IPS-18a (cell line): ENCODE measurements around the gene TMEM141.
A peak's percentile ranks its signal among the peaks of the same experiment; 100 is the strongest.
"Not testable (repeated sequence)": the region's sequence is repeated elsewhere in the genome, so short reads cannot be mapped to it uniquely, and the experiment has no call there.

Experiments
- H3K27ac ChIP-seq: one replicate; pipeline ENCODE4 v1.5.1; 2013; ENCODE audit warnings: low read length
- H3K27me3 ChIP-seq: one replicate; pipeline ENCODE4 v1.6.1; 2013; ENCODE audit warnings: mild to moderate bottlenecking, low read length; ENCODE audit not compliant: control insufficient read depth, insufficient read depth
- H3K36me3 ChIP-seq: one replicate; pipeline ENCODE4 v1.6.1; 2013; ENCODE audit warnings: low read depth, low read length; ENCODE audit not compliant: control insufficient read depth
- H3K4me1 ChIP-seq: one replicate; pipeline ENCODE4 v1.6.1; 2013; ENCODE audit warnings: low read depth, low read length; ENCODE audit not compliant: control insufficient read depth
- H3K4me3 ChIP-seq: one replicate; pipeline ENCODE4 v1.5.1; 2013; ENCODE audit warnings: low read length
- H3K9ac ChIP-seq: one replicate; pipeline ENCODE4 v1.6.1; 2013; ENCODE audit warnings: mild to moderate bottlenecking, low read length, moderate library complexity
- H3K9me3 ChIP-seq: one replicate; pipeline ENCODE4 v1.6.1; 2013; ENCODE audit warnings: low read depth, low read length; ENCODE audit not compliant: control insufficient read depth

Gene TMEM141

DNA sequence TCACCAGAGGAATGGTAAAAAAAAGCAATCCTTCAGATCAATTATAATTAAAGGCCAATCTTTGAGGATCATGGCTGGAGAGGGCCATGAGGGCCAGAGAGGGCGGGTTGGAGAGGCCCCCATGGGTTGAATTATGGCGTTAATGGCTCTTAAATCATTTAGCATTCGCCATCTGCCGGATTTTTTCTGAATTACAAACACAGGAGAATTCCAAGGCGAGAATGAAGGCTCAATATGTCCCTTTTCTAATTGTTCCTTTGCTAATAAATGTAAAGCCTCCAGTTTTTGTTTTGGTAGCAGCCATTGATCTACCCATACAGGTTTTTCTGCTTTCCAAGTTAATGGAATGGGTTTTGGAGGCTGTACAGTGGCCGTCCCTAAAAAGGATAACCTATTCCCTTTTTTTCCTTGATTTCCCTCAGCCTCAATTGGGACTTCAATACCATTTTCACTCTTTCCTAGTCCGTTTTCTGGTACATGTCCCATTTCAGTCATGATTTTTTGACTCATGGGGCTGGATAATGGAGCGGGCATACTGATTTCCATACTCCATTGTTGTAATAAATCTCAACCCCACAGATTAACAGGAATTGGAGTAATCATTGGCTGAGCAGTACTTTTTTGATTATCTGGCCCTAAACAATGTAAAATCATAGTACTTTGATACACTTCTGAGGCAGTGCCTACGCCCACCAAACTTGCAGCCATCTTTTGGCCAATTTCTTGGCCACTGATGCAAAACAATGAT lies 6.7 kb upstream of the TMEM141 start:
- Histone ChIP-seq H3K9ac (no peak overlapping the region), H3K27ac (no peak overlapping the region), H3K4me3 (no peak overlapping the region), H3K9me3 (no peaks in the 10 kb centered on the region), H3K4me1 (no peaks in the 10 kb centered on the region), H3K36me3 (no peaks in the 10 kb centered on the region), H3K27me3 (no peaks in the 10 kb centered on the region)

- H3K4me1 ChIP-seq, result no peaks in the 10 kb centered on the region
- no peaks in the 10 kb centered on the region for H3K9me3 ChIP-seq
- no peak overlapping the region for H3K27ac ChIP-seq
- H3K36me3 ChIP-seq, result no peaks in the 10 kb centered on the region
- H3K4me3 ChIP-seq, result no peak overlapping the region
- H3K9ac ChIP-seq, result no peak overlapping the region
- no peaks in the 10 kb centered on the region for H3K27me3 ChIP-seq
Measured at GRCh38 chr9:136784997-136785361, 6.2 kb upstream of the TMEM141 start.

DNA sequence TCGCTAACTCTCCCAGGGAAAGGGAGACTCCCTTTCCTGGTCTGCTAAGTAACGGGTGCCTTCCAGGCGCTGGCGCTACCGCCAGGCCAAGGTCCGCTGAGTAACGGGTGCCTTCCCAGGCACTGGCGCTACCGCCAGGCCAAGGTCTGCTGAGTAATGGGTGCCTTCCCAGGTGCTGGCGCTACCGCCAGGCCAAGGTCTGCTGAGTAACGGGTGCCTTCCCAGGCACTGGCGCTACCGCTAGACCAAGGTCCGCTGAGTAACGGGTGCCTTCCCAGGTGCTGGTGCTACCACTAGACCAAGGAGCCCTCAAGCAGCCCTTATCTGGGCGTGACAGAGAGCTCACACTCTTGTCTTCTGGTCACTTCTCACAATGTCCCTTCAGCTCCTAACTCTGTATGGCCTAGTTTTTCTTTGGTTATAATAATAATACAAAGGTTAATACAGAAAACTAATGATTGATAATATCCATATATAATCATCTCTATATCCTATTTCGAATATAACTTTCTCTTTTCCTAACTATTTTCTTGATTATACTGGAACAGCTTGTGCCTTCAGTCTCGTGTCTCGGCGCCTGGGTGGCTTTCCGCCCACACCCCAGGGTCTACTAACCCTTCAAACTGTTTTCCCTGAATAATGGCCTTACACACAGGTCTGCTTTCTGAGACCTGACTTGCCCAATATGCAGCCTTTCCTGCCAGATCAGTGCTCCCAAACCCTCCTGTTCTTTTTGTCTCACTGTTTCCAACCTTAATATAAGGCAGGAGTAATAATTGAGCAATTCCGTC lies 5.4 kb upstream of the TMEM141 start:
- H3K9ac ChIP-seq, H3K36me3 ChIP-seq, H3K9me3 ChIP-seq, H3K4me1 ChIP-seq, H3K27me3 ChIP-seq, H3K27ac ChIP-seq, H3K4me3 ChIP-seq: not testable (repeated sequence)

DNA sequence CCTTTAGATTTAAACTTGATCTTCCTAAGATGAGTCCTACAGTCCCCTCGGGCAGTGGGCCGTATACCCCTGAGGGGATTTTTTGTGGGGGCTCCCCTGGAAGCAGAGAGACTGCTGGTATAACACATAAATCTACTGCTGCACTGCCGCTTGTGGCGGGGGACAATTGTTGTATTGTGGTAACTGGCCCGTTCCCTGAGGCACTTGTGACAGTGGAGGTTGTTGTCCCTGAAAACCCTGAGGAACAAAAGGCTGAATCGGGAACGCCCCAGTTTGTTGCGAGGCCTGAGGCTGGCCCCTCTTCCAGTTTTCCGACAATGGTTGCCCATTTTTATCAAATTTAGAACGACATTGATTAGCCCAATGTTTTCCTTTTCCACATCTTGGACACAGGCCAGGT lies 4.7 kb upstream of the TMEM141 start:
- Histone ChIP-seq H3K36me3 (no peaks in the 10 kb centered on the region), H3K4me1 (peaks cover 4% of the 10 kb centered on the region), H3K27ac (no peak overlapping the region), H3K4me3 (no peak overlapping the region), H3K9me3 (no peaks in the 10 kb centered on the region), H3K27me3 (no peaks in the 10 kb centered on the region), H3K9ac (no peak overlapping the region)

GRCh38 chr9:136786983-136787382 lies 4.2 kb upstream of the TMEM141 start:
- H3K27ac ChIP-seq, H3K4me1 ChIP-seq, H3K9me3 ChIP-seq, H3K4me3 ChIP-seq, H3K27me3 ChIP-seq, H3K36me3 ChIP-seq, H3K9ac ChIP-seq: not testable (repeated sequence)

GRCh38 chr9:136787690-136788400 lies 3.3 kb upstream of the TMEM141 start:
- peaks cover 4% of the 10 kb centered on the region for H3K4me1 ChIP-seq

DNA sequence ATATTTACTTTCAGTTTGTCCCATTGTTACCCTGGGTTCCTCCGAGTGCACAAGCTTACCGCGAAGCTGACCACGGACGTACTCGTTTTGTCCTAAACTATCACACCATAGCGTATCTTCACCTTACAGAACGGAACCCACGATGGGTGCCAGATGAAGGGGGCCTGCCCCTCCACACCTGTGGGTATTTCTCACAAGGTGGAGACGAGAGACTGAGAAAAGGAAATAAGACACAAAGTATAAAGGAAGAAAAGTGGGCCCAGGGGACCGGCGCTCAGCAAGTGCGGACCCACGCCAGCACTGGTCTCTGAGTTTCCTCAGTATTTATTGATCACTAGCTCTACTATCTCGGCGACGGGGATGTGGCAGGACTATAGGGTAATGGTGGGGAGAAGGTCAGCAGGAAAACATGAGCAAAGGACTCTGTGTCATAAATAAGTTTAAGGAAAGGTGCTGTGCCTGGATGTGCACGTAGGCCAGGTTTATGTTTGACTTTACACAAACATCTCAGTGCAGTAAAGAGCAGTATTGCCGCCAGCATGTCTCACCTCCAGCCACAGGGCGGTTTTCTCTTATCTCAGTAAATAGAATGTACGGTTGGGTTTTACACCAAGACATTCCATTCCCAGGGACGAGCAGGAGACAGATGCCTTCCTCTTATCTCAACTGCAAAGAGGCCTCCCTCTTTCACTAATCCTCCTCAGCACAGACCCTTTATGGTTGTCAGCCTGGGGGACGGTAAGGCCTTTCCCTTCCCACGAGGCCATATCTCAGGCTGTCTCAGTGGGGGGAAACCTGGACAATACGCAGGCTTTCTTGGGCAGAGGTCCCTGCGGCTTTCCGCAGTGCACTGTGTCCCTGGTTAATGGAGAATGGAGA lies 2.3 kb upstream of the TMEM141 start:
- H3K9me3 ChIP-seq, H3K36me3 ChIP-seq, H3K4me3 ChIP-seq, H3K27ac ChIP-seq, H3K27me3 ChIP-seq, H3K9ac ChIP-seq, H3K4me1 ChIP-seq: not testable (repeated sequence)

More at GRCh38 chr9:136787690-136788400, 3.3 kb upstream of the TMEM141 start:
- H3K27ac ChIP-seq, result no peak overlapping the region
- no peaks in the 10 kb centered on the region for H3K36me3 ChIP-seq
- H3K9me3 ChIP-seq, result no peaks in the 10 kb centered on the region
- no peak overlapping the region for H3K4me3 ChIP-seq
- no peak overlapping the region for H3K9ac ChIP-seq
- H3K27me3 ChIP-seq, result no peaks in the 10 kb centered on the region

GRCh38 chr9:136789523-136789937 lies 1.6 kb upstream of the TMEM141 start:
- Histone ChIP-seq H3K4me1 (peaks cover 4% of the 10 kb centered on the region), H3K27me3 (no peaks in the 10 kb centered on the region), H3K9ac (no peak overlapping the region), H3K4me3 (no peak overlapping the region), H3K36me3 (no peaks in the 10 kb centered on the region), H3K27ac (no peak overlapping the region), H3K9me3 (no peaks in the 10 kb centered on the region)

DNA sequence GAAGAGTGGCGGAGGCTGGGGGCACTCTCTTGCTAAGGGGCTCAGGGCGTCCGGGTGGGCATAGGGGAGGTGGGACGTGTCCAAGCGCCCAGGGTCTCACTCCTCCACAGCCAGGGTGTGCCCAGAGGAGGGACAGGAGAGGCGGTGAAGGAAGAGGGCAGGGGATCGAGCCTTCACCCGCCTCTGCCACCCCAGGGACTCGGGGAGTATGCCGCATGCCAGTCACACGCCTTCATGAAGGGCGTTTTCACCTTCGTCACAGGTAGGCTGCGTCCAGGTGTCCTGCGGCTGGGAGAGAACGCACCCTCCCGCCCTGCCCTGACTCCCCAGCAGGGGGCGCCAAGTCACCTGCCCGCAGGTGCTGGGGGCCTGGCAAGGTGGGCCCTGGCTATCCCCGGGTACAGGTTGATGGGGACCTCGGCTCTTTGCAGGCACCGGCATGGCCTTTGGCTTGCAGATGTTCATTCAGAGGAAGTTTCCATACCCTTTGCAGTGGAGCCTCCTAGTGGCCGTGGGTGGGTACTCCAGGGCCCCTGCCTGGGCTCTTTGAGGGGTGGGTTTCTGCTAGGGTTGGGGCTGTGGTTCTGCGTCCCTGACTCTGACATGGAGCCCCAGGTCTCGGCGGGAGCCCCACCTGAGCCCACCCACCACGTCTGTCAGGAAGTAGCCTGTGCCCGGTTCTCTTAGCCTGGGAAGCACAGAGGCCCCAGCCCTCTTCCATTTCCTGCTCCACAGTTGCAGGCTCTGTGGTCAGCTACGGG lies 552 bp downstream of the TMEM141 start:
- Histone ChIP-seq H3K27ac (no peak overlapping the region), H3K27me3 (no peaks in the 10 kb centered on the region), H3K4me3 (peak overlapping the region; percentile 79), H3K4me1 (peaks cover 4% of the 10 kb centered on the region), H3K9me3 (no peaks in the 10 kb centered on the region), H3K9ac (peak overlapping the region; percentile 57), H3K36me3 (no peaks in the 10 kb centered on the region)

- Histone ChIP-seq H3K9ac (no peak overlapping the region), H3K27me3 (no peaks in the 10 kb centered on the region), H3K9me3 (no peaks in the 10 kb centered on the region), H3K4me3 (peak overlapping the region; percentile 79), H3K36me3 (no peaks in the 10 kb centered on the region), H3K4me1 (peaks cover 8% of the 10 kb centered on the region), H3K27ac (no peak overlapping the region)
Measured at GRCh38 chr9:136792321-136793085, 1.4 kb downstream of the TMEM141 start.
